ENCODE measurements around the gene POU6F1.

The POU6F1 gene

DNA sequence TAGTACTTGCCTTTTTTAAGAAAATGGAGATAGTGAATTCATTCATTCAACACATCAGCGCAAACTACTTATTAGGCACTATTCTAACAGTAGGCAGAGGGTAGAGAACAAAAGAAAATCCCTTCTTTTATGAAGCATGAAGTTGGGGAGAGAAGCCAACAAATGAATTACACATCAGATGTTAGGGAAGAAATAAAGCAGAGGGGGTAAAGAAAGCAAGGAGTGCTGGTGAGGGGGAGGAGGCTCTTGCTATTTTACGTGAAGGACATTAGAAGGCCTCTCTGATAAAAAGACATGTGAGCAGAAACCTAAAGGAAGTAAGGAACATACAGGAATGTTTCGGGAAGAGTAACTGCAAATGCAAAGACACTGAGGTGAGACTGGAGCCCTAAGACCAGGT lies 67.1 kb downstream of the POU6F1 start:
- DNase-seq (ENCODE audit: low read depth): no peak
- no peak overlapping the region for H3K4me3 ChIP-seq (ENCODE audit: low read depth, low read length)
- TF ChIP-seq, protein P1, sequence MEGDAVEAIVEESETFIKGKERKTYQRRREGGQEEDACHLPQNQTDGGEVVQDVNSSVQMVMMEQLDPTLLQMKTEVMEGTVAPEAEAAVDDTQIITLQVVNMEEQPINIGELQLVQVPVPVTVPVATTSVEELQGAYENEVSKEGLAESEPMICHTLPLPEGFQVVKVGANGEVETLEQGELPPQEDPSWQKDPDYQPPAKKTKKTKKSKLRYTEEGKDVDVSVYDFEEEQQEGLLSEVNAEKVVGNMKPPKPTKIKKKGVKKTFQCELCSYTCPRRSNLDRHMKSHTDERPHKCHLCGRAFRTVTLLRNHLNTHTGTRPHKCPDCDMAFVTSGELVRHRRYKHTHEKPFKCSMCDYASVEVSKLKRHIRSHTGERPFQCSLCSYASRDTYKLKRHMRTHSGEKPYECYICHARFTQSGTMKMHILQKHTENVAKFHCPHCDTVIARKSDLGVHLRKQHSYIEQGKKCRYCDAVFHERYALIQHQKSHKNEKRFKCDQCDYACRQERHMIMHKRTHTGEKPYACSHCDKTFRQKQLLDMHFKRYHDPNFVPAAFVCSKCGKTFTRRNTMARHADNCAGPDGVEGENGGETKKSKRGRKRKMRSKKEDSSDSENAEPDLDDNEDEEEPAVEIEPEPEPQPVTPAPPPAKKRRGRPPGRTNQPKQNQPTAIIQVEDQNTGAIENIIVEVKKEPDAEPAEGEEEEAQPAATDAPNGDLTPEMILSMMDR (IDR thresholded peaks at IDR 0.05; ENCODE audit: control insufficient read depth, extremely low read depth, insufficient read depth): no peak

DNA sequence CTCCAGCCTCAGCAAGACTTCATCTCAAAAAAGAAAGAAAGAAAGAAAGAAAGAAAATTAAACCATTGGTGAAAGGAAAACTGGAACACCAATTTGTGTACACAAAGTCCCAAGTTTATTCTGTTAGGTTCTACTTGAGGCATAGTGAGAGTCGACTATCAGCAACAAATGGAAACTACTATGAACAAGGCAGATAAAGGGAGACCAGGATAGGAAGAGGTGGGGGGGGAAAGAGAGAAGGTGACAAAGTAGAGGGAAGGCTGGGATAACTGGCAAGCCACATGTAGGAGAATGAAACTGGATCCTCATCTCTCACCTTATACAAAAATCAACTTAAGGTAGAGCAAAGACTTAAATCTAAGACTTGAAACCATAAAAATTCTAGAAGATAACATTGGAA lies 70.6 kb downstream of the POU6F1 start:
- TF ChIP-seq, protein P1 (IDR thresholded peaks at IDR 0.05; ENCODE audit: control insufficient read depth, extremely low read depth, insufficient read depth): no peak
- DNase-seq (ENCODE audit: low read depth): no peak
- H3K4me3 ChIP-seq (ENCODE audit: low read depth, low read length): no peak overlapping the region

DNA sequence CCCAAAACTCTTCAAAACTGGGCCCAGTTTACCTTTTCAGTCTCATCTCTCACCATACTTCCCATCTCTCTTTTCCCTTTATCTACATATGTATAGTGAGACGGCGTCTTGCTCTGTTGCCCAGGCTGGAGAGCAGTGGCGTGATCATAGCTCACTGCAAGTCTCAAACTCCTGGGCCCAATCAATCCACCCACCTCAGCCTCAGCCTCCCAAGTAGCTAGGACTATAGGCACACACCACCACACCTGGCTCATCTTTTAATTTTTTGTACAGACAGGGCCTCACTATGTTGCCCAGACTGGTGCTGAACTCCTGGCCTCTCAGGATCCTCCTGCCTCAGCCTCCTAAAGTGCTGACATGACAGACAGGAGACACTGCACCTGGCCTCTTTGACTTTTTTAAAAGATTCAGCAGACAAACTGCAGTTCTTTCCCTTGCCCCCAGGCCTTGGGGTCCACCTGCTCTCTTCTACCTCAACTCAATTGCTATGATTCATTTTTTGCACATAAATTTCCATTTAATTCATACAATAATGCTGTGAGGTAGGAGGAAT lies 78.5 kb downstream of the POU6F1 start:
- TF ChIP-seq, protein P1 (IDR thresholded peaks at IDR 0.05; ENCODE audit: control insufficient read depth, extremely low read depth, insufficient read depth): no peak
- H3K4me3 ChIP-seq (ENCODE audit: low read depth, low read length): no peak overlapping the region
- no peak for DNase-seq (ENCODE audit: low read depth)

Data from LNCaP clone FGC (cell line).